Fibroblast of skin of right biceps (primary cell): ENCODE measurements around the gene DOK5.

ENCODE experiments used
- DNase-seq: peaks from one replicate; pipeline ENCODE4 v3.0.0-alpha.2; 2013

The DOK5 gene

GRCh38 chr20:54515793-54516628 lies 40.6 kb downstream of the DOK5 start:
- DNase-seq: peak; percentile 51

GRCh38 chr20:54517241-54517975 lies 42.0 kb downstream of the DOK5 start:
- DNase-seq: peak; percentile 57

DNA sequence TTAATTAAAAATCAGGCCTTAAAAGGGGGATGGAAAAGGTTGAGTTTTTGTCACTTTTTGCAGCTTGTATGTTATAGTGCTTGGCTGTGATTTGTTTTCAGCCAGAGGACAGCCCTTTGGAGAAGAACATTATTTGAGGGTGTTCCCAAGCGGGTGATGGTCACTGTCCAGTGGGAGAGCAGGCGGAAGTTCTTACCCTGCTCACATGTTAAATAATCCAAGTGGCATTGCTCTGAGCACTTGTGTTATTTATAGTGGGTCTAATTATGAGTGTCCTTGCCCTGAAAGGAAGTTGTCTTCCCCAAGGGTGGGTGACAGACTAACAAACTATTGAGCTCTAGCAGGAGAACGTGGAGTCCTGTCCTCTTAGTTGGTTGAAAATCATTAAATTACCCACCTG lies 49.5 kb downstream of the DOK5 start:
- no peak for DNase-seq

DNA sequence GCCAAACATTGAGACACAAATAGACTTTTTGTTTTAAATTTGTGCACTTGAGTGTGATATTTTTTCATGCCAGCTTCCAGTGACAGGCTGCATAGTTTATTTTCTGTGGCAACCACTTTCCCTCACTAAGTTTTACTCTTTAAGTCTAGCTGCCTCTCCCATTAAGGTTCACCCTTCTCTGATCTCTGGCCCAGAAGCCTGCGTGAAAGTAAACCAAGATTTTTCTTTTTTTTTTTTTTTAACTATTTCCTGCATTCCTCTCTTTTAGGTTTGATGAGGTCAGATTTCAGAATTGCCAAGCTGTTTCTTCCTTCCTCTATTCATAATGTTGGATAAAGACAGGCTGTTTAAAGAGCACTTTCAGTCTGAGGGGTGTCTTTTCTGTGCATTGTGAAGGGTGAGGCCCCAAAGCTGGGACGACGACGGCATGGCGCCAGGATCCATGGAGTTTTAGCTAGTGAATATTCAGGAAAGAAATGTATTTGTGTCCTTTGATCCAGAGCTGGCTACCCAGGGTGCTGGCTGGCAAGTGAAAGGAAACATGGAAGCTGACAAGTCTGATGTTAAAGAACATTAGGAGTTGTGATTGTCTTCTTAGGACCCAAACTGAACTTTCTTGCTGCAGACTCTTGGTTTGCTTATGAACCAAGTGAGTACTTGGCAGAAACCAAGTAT lies 50.7 kb downstream of the DOK5 start:
- peak; percentile 41 for DNase-seq

- no peak for DNase-seq
Observed at GRCh38 chr20:54526801-54527200, 51.4 kb downstream of the DOK5 start.

- DNase-seq: no peak
Observed at GRCh38 chr20:54532573-54532972, 57.2 kb downstream of the DOK5 start.

- no peak for DNase-seq
Observed at GRCh38 chr20:54534101-54534500, 58.7 kb downstream of the DOK5 start.

- DNase-seq: peak; percentile 71
Observed at GRCh38 chr20:54535033-54535432, 59.6 kb downstream of the DOK5 start.

GRCh38 chr20:54535746-54536145 lies 60.4 kb downstream of the DOK5 start:
- no peak for DNase-seq

DNA sequence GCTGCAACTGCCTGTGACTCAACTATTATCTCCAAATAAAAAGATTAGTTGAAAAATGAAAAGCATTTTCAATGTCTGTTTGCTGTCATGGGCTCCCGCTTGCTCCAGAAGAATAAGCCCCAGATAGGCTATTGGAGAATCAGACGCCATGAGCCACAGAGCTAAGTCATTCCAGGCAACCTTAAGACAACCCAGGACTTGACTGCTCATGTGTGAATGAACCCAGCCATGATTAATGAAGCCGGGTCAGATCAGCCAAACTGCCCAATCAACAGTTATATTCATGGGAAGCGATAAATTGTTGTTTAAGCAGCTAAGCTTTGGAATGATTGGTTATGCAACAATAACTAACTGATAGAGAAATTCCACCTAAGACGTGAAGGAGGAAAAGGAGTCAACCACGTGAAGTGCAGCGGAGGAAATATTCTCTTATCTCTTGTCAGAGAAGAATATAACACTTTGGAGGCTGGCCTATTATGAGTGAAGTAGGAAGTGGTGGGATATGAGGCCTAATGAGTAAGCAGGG lies 64.2 kb downstream of the DOK5 start:
- DNase-seq: no peak

GRCh38 chr20:54543369-54543768 lies 68.0 kb downstream of the DOK5 start:
- no peak for DNase-seq

DNA sequence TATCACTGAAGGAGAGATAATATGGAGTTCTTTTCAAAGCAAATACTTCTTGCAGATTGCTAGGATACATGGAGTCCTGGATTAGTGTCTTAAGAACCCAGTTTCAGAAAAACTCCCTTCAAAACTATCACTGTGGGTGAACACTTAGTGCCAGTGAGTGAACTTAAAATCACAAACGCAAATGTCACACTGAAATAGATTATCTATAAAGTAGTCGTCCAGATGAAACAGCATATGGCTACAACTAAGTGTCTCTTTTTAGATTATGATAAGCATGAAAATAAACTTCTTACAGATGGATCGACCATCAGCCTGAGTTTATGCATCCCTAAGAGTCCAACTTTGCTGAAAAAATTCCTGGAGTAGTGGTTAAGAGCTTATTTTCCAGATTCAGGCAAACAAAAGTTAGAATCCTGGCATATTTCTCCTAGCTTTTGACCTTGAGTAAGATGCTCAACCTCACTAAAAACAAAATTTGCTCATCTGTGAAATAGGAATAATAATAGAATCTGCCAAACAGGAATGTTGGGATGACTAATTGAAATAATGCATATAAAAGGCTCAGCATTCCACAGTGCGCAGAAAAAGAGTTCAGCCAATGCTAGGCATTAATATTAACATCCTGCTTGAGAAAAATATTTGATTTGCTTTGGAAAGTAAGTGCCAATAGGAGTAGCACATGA lies 70.4 kb downstream of the DOK5 start:
- peak; percentile 85 for DNase-seq

GRCh38 chr20:54548849-54549248 lies 73.5 kb downstream of the DOK5 start:
- DNase-seq: no peak

- peak; percentile 84 for DNase-seq
Observed at GRCh38 chr20:54549658-54550326, 74.4 kb downstream of the DOK5 start.

DNA sequence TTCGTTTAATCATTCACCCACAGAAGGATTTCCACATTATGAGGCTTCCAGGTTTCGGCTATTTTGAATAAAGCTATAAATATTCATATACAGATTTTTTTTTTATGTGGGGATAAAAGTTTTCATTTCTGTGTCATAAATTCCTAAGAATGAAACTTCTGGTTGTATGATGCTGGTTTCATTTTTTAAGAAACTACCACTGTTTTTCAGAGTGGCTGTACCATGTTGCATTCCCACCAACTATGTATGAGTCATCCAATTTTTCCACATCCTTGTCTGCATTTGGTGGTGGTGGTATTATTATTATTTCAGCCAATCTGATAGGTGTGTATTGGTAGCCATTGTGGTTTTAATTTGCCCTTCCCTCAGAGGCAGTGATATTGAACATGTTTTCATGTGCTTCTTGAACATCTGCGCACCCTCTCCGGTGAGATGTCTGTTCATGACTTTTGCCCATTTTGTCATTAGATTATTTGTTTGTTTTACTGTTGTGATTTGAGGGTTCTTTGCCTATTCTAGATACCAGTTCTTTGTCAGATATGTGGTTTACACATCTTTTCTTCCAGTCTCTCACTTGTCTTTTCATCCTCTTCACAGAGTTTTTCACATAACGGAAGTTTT lies 75.5 kb downstream of the DOK5 start:
- DNase-seq: peak; percentile 71

GRCh38 chr20:54554006-54554405 lies 78.6 kb downstream of the DOK5 start:
- no peak for DNase-seq

GRCh38 chr20:54555150-54555549 lies 79.8 kb downstream of the DOK5 start:
- no peak for DNase-seq

- DNase-seq: no peak
Observed at GRCh38 chr20:54556406-54556805, 81.0 kb downstream of the DOK5 start.

DNA sequence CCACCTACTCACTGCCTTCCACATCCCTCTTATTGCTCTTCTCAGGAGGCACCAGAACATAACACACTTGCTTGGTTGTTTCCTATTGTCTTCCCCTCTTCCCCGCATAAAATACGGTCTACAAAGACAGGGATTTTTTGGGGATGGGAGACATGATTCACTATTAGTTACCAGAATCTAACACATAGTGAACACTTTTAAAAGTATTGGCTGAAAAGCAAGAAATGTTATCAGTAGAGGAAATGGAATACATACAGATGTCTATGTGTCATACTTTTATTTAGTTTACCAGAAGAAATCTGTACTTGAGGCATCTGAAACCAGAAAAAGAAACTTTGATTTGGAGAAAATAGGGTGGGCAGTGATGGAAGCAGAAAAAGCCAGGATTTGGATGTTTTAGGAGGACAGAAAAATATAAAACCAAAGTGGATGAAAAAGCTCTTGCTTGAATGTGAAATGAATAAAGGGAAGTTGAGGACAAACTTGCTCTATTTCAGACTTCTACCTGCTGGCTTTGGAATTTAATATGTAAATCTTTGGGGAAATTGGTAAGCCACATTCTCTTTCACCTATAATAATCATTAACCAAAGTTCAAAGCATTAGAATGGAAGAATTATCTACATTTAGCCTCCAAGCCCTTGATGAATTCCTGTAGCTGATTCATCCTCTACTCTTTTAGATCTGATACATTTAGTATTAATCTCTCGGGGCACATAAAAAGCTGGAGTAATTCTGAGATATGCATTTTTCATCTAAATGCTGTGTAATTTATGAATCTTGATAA lies 82.6 kb downstream of the DOK5 start:
- peak; percentile 76 for DNase-seq

- no peak for DNase-seq
Observed at GRCh38 chr20:54559890-54560289, 84.5 kb downstream of the DOK5 start.

GRCh38 chr20:54560357-54560756 lies 85.0 kb downstream of the DOK5 start:
- DNase-seq: no peak
